ENCODE results near the gene PXN.

The PXN gene

GRCh38 chr12:120292661-120293531 is 27.4 kb upstream of the PXN start, which contains the start of gene RNU4-1 (continued):
- TF ChIP-seq ZNF280C (tag by site-specific recombination; IDR thresholded peaks at IDR 0.05) = no peak
- peak; percentile 33; the same call in 1 of the 2 replicates for TF ChIP-seq KLF8 (tag by site-specific recombination; IDR thresholded peaks at IDR 0.05)
- no peak; the same call in 1 of the 2 replicates for TF ChIP-seq ZNF335 (tag by site-specific recombination; conservative IDR thresholded peaks at IDR 0.05)
- TF ChIP-seq ZNF580 (tag by site-specific recombination; IDR thresholded peaks at IDR 0.05) = no peak
- TF ChIP-seq ZNF660 (tag by site-specific recombination; IDR thresholded peaks at IDR 0.05) = no peak
- peak; percentile 13; the same call in 1 of the 2 replicates for TF ChIP-seq PATZ1 (tag by site-specific recombination; IDR thresholded peaks at IDR 0.05)
- no peak for TF ChIP-seq ZBTB49 (tag by site-specific recombination; IDR thresholded peaks at IDR 0.05; ENCODE audit: low read depth)
- TF ChIP-seq INSM2 (tag by site-specific recombination; IDR thresholded peaks at IDR 0.05) = 0 out of 2 replicates have a peak, but pooled peaks have one; percentile 29
- TF ChIP-seq HOXD13 (CRISPR knock-in tag; IDR thresholded peaks at IDR 0.05; ENCODE audit: borderline replicate concordance) = no peak
- TF ChIP-seq ZBTB10 (tag by site-specific recombination; IDR thresholded peaks at IDR 0.05) = no peak
- no peak for TF ChIP-seq ZNF529 (tag by site-specific recombination; IDR thresholded peaks at IDR 0.05; ENCODE audit: insufficient replicate concordance)
- TF ChIP-seq ZNF776 (tag by site-specific recombination; IDR thresholded peaks at IDR 0.05; ENCODE audit: borderline replicate concordance) = no peak
- TF ChIP-seq ZXDB (tag by site-specific recombination; IDR thresholded peaks at IDR 0.05) = peak; percentile 60
- peak; percentile 11; the same call in 1 of the 2 replicates for TF ChIP-seq KLF16 (tag by site-specific recombination; IDR thresholded peaks at IDR 0.05)
- no peak for TF ChIP-seq ZNF639 (tag by site-specific recombination; IDR thresholded peaks at IDR 0.05)
- TF ChIP-seq ZNF510 (tag by site-specific recombination; IDR thresholded peaks at IDR 0.05; ENCODE audit: insufficient replicate concordance) = no peak
- no peak for TF ChIP-seq ELK4 (IDR thresholded peaks at IDR 0.05; ENCODE audit: borderline replicate concordance, low read depth, low read length)
- TF ChIP-seq ZBTB8A (tag by site-specific recombination; IDR thresholded peaks at IDR 0.05) = no peak
- no peak for TF ChIP-seq ZNF423 (tag by site-specific recombination; IDR thresholded peaks at IDR 0.05)
- TF ChIP-seq PRDM1 (tag by site-specific recombination; IDR thresholded peaks at IDR 0.05) = peak; percentile 98
- TF ChIP-seq KLF10 (tag by site-specific recombination; IDR thresholded peaks at IDR 0.05) = peak; percentile 89

Measured in HEK293 (cell line).